Esophagus muscularis mucosa (tissue), 4 donors: Measurements from ENCODE around the gene GIGYF1.

Experiments
- EP300 ChIP-seq: sonication (generic); formaldehyde crosslinking; IDR thresholded peaks from one replicate; pipeline ENCODE4 v1.6.1; 2017; ENCODE audit warnings: antibody characterized with exemption
- POLR2A ChIP-seq: fragments of 450-650 bp; IDR thresholded peaks from one replicate; pipeline ENCODE4 v1.6.1; 2017; ENCODE audit warnings: antibody characterized with exemption, moderate library complexity, mild to moderate bottlenecking, low read depth
- POLR2AphosphoS5 ChIP-seq, 2 donors: sonication (generic); formaldehyde crosslinking; IDR thresholded peaks; one replicate each; pipeline ENCODE4 v1.6.1; 2017; ENCODE audit warnings: antibody characterized with exemption in 2 of 2
- TF ChIP-seq, protein P1 (sequence below), 3 experiments: fragments of 200-600 bp in 2 of 3; fragments of 450-650 bp in 1 of 3; sonication (generic) in 2 of 3; IDR thresholded peaks; one replicate each; pipeline ENCODE4 v1.5.1; 2017 to 2019; ENCODE audit warnings: antibody characterized with exemption in 3 of 3, mild to moderate bottlenecking in 2 of 3, moderate library complexity in 1 of 3

DNA sequence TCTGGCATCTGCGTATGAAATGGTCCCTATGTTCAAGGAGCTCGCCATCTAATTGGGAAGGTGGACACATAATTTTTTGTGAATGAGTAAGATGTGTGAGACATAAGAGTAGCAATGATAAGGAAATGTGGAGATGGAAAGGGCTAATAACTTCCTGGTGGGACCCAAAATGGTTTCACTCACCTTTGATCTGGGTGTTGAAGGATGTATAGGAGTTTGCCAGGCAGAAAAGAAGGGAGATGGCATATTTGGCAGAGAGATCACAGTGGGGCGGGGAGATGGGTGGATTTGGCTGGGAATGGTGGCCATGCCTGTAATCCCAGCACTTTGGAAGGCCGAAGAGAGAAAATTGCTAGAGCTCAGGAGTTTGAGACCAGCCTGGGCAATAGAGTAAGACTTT, 16.4 kb upstream of the GIGYF1 start:
- TF ChIP-seq, protein P1, sequence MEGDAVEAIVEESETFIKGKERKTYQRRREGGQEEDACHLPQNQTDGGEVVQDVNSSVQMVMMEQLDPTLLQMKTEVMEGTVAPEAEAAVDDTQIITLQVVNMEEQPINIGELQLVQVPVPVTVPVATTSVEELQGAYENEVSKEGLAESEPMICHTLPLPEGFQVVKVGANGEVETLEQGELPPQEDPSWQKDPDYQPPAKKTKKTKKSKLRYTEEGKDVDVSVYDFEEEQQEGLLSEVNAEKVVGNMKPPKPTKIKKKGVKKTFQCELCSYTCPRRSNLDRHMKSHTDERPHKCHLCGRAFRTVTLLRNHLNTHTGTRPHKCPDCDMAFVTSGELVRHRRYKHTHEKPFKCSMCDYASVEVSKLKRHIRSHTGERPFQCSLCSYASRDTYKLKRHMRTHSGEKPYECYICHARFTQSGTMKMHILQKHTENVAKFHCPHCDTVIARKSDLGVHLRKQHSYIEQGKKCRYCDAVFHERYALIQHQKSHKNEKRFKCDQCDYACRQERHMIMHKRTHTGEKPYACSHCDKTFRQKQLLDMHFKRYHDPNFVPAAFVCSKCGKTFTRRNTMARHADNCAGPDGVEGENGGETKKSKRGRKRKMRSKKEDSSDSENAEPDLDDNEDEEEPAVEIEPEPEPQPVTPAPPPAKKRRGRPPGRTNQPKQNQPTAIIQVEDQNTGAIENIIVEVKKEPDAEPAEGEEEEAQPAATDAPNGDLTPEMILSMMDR (IDR thresholded peaks at IDR 0.05) = no peak
- TF ChIP-seq POLR2A (no peak), EP300 (no peak), POLR2AphosphoS5 (IDR thresholded peaks at IDR 0.05) (no peak)
